Fibroblast of lung (primary cell): Measurements from ENCODE around the gene NHSL2.

Source experiments
- CTCF ChIP-seq, 2 donors: IDR thresholded peaks in 1 of 2; conservative IDR thresholded peaks in 1 of 2; 1 replicate in 1 of 2; 2 replicates in 1 of 2; pipeline ENCODE4 v1.5.1; 2011 to 2012; ENCODE audit warnings: low read length in 2 of 2, control low read depth in 1 of 2, inconsistent platforms in 1 of 2, low read depth in 1 of 2, mild to moderate bottlenecking in 1 of 2
- EZH2 ChIP-seq: IDR thresholded peaks from 2 replicates; pipeline ENCODE4 v1.5.1; 2012; ENCODE audit warnings: low read length, control low read depth, mild to moderate bottlenecking; ENCODE audit errors: missing control alignments

- TF ChIP-seq CTCF (conservative IDR thresholded peaks at IDR 0.05 in 1 of 2, IDR thresholded peaks at IDR 0.05 in 1 of 2; ENCODE audit: low read depth in 1 of 2, low read length in 2 of 2), result no peak
- no peak for TF ChIP-seq EZH2
Measured at GRCh38 chrX:72027024-72027913, 116.6 kb downstream of the NHSL2 start.
